ENCODE results near the gene MAP3K9.

GRCh38 chr14:70721542-70721941 lies 87.8 kb downstream of the MAP3K9 start:
- no peak for TF ChIP-seq CTCF (conservative IDR thresholded peaks at IDR 0.05; ENCODE audit: low read length)
- TF ChIP-seq EZH2phosphoT487 (IDR thresholded peaks at IDR 0.05; ENCODE audit: borderline replicate concordance, low read depth, low read length): no peak

All from OCI-LY7 (cell line).